ENCODE results near the gene NANOG.
"Not testable (repeated sequence)": the region's sequence is repeated elsewhere in the genome, so short reads cannot be mapped to it uniquely, and the experiment has no call there.

Gene NANOG

DNA sequence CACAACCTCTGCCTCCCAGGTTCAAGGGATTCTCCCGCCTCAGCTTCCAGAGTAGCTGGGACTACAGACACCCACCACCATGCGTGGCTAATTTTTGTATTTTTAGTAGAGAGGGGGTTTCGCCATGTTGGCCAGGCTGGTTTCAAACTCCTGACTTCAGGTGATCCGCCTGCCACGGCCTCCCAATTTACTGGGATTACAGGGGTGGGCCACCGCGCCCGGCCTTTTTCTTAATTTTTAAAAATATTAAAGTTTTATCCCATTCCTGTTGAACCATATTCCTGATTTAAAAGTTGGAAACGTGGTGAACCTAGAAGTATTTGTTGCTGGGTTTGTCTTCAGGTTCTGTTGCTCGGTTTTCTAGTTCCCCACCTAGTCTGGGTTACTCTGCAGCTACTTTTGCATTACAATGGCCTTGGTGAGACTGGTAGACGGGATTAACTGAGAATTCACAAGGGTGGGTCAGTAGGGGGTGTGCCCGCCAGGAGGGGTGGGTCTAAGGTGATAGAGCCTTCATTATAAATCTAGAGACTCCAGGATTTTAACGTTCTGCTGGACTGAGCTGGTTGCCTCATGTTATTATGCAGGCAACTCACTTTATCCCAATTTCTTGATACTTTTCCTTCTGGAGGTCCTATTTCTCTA lies at the start of gene NANOG:
TSS of gene NANOG (plus strand) at position 519 of the 645 bp plus-strand sequence. CDS start 213 bp downstream, outside the sequence.
- H3K36me3 Mint-ChIP-seq (ENCODE audit: low read depth); H3K27ac Mint-ChIP-seq; H3K4me1 Mint-ChIP-seq; H3K9me3 Mint-ChIP-seq; H3K4me3 Mint-ChIP-seq: not testable (repeated sequence)
- peaks cover 42% of the 10 kb centered on the region for H3K27me3 Mint-ChIP-seq (ENCODE audit: low read depth)

DNA sequence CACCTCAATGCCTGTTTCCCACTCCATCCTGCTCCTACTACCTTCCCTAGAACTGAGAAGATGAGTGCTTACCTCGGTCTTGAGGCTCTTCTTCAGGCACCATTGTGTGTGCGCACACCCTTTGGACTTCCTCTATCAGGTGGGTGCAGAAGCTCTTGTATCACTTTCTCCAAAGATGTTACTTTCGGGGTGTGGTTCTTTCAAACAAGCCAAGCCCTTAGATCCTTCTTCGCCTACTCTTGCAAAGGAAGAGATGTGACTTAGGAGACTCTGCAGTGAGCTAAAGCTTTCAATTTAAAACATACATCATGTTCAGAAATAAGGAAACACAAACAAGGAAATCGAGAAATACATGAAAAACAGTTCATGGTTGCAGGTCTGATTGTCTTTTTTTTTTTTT lies 42.0 kb upstream of the NANOG start, which contains the start of gene CLEC4C:
TSS of gene CLEC4C (minus strand) at position 130 of the 400 bp plus-strand sequence. CDS start at position 103, 27 bp downstream.
- Mint-ChIP-seq H3K27me3 (ENCODE audit: low read depth) (peaks cover 3% of the 10 kb centered on the region), H3K27ac (no peak within 1 kb of the TSS), H3K9me3 (peaks cover 17% of the 10 kb centered on the region), H3K4me1 (no peaks in the 10 kb centered on the region), H3K36me3 (ENCODE audit: low read depth) (no peaks in the 10 kb centered on the region), H3K4me3 (no peak within 1 kb of the TSS)
- TF ChIP-seq, protein P1, sequence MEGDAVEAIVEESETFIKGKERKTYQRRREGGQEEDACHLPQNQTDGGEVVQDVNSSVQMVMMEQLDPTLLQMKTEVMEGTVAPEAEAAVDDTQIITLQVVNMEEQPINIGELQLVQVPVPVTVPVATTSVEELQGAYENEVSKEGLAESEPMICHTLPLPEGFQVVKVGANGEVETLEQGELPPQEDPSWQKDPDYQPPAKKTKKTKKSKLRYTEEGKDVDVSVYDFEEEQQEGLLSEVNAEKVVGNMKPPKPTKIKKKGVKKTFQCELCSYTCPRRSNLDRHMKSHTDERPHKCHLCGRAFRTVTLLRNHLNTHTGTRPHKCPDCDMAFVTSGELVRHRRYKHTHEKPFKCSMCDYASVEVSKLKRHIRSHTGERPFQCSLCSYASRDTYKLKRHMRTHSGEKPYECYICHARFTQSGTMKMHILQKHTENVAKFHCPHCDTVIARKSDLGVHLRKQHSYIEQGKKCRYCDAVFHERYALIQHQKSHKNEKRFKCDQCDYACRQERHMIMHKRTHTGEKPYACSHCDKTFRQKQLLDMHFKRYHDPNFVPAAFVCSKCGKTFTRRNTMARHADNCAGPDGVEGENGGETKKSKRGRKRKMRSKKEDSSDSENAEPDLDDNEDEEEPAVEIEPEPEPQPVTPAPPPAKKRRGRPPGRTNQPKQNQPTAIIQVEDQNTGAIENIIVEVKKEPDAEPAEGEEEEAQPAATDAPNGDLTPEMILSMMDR (IDR thresholded peaks at IDR 0.05; ENCODE audit: unreplicated experiment in 3 of 3): no peak

DNA sequence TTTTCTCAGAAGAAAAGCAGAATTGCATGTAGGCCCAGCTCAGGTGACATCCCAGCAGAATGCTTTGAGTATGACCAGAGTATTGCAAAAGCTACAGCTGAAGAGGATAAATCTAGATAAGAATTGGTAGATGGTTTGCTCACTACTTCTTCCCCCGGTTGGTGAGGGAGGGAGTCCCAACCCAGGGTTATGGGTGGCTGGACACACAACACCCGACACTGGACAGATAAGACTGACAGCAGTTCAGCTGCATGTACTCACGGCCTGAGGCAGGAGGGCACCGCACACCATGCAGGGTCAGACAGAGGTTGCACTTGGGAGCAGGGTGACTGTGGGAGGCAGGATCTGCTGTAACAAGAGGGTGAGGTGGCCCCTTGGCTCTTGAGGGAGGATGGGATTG lies 40.4 kb upstream of the NANOG start:
- no peaks in the 10 kb centered on the region for H3K36me3 Mint-ChIP-seq (ENCODE audit: low read depth)
- H3K4me1 Mint-ChIP-seq: no peaks in the 10 kb centered on the region
- no peak overlapping the region for H3K27ac Mint-ChIP-seq
- H3K9me3 Mint-ChIP-seq: peaks cover 9% of the 10 kb centered on the region
- TF ChIP-seq, protein P1 (IDR thresholded peaks at IDR 0.05; ENCODE audit: unreplicated experiment in 3 of 3): no peak
- H3K27me3 Mint-ChIP-seq (ENCODE audit: low read depth): peaks cover 3% of the 10 kb centered on the region
- H3K4me3 Mint-ChIP-seq: no peak overlapping the region

DNA sequence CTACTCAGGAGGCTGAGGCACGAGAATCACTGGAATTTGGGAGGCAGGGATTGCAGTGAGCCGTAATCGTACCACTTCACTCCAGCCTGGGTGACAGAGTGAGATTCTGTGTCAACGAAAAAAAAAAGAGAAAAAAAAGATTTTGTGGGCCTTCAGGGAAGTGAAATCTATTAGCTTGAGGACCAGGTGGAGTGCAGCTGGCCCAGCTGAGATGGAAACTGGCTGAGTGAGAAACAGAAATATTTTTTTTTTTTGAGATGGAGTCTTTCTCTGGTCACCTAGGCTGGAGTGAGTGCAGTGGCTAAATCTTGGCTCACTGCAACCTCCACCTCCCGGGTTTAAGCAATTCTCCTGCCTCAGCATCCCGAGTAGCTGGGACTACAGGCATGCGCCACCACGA lies 39.8 kb upstream of the NANOG start:
- no peak overlapping the region for H3K27ac Mint-ChIP-seq
- H3K4me1 Mint-ChIP-seq: no peaks in the 10 kb centered on the region
- H3K4me3 Mint-ChIP-seq: no peak overlapping the region
- H3K36me3 Mint-ChIP-seq (ENCODE audit: low read depth): no peaks in the 10 kb centered on the region
- peaks cover 3% of the 10 kb centered on the region for H3K27me3 Mint-ChIP-seq (ENCODE audit: low read depth)
- peaks cover 9% of the 10 kb centered on the region for H3K9me3 Mint-ChIP-seq
- TF ChIP-seq, protein P1 (IDR thresholded peaks at IDR 0.05; ENCODE audit: unreplicated experiment in 3 of 3): no peak

DNA sequence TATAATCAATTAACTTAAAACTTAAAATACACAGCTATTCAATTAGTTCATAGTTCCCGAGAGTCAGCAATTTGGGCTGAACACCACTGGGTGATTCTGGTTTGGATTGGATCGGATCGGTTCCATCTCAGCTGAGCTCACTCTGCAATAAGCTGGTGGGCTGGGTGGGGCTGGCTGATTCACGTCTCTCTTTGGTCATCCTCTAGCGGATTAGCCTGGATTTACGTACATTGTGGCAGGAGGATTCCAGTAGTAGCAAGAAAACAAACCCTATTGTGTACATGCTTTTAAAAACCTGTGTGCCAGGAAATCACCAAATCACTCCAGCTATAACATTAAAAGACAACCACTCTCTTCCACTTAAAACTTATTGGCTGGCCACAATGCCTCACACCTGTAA lies 38.9 kb upstream of the NANOG start:
- Mint-ChIP-seq H3K4me1 (no peaks in the 10 kb centered on the region), H3K36me3 (ENCODE audit: low read depth) (no peaks in the 10 kb centered on the region), H3K27ac (no peak overlapping the region), H3K27me3 (ENCODE audit: low read depth) (peaks cover 3% of the 10 kb centered on the region), H3K4me3 (no peak overlapping the region), H3K9me3 (peaks cover 4% of the 10 kb centered on the region)
- TF ChIP-seq, protein P1 (IDR thresholded peaks at IDR 0.05; ENCODE audit: unreplicated experiment in 3 of 3): no peak

DNA sequence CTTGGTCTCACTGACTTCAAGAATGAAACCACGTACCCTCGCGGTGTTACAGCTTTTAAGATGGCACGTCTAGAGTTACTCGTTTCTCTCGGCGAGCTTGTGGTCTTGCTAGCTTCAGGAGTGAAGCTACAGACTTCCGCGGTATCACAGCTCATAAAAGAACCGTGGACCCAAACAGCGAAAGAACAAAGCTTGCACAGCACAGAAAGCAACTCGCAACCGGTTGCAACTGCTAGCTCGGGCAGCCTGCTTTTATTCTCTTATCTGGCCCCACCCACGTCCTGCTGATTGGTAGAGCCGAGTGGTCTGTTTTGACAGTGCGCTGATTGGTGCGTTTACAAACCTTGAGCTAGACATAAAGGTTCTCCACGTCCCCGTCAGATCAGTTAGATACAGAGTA lies 37.8 kb upstream of the NANOG start:
- Mint-ChIP-seq H3K36me3 (ENCODE audit: low read depth) (no peaks in the 10 kb centered on the region), H3K4me1 (no peaks in the 10 kb centered on the region), H3K9me3 (peaks cover 4% of the 10 kb centered on the region), H3K4me3 (no peak overlapping the region), H3K27ac (no peak overlapping the region), H3K27me3 (ENCODE audit: low read depth) (no peaks in the 10 kb centered on the region)
- TF ChIP-seq, protein P1 (IDR thresholded peaks at IDR 0.05; ENCODE audit: unreplicated experiment in 3 of 3): no peak

DNA sequence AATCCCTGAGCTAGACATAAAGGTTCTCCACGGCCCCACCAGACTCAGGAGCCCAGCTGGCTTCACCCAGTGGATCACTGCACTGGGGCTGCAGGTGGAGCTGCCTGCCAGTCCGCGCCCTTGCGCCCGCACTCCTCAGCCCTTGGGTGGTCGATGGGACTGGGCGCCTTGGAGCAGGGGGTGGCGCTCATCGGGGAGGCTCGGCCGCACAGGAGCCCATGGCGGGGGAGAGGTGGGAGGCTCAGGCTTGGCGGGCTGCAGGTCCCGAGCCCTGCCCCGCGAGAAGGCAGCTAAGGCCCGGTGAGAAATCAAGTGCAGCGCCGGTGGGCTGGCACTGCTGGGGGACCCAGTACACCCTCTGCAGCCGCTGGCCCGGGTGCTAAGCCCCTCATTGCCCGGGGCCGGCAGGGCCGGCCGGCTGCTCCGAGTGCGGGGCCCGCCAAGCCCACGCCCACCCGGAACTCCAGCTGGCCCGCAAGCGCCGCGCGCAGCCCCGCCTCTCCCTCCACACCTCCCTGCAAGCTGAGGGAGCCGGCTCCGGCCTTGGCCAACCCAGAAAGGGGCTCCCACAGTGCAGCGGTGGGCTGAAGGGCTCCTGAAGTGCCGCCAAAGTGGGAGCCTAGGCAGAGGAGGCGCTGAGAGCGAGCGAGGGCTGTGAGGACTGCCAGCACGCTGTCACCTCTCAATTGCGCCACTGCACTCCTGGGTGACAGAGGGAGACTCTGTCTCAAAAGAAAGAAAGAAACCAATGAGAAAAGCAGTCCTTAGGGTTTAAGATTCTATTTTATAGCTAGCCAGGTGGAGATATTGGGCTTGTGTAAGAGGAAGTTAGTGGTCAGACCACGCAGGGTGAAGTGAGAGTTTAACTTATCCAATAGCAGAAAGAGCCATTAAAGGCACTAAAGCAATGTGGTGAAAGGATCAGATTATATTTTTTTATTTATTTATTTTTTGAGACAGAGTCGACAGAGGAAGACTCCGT lies 37.0 kb upstream of the NANOG start:
- H3K27ac Mint-ChIP-seq; H3K9me3 Mint-ChIP-seq; H3K4me3 Mint-ChIP-seq; H3K4me1 Mint-ChIP-seq; H3K27me3 Mint-ChIP-seq (ENCODE audit: low read depth); H3K36me3 Mint-ChIP-seq (ENCODE audit: low read depth): not testable (repeated sequence)

DNA sequence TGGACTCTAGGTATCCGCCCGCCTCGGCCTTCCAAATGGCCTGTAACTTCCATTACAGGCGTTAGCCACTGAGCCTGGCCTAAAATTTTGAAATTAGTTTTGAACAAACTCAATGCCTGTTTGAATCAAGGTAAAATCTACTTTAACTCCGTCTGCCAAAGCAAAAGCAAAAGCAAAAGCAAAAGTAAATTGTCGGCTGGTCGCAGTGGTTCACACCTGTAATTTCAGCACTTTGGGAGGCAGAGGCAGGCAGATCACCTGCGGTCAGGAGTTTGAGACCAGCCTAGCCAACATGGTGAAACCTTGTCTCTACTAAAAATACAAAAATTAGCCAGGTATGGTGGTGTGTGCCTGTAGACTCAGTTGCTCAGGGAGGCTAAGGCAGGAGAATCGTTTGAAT lies 33.5 kb upstream of the NANOG start:
- not testable (repeated sequence) for H3K4me1 Mint-ChIP-seq; H3K9me3 Mint-ChIP-seq; H3K27me3 Mint-ChIP-seq (ENCODE audit: low read depth); H3K4me3 Mint-ChIP-seq; H3K27ac Mint-ChIP-seq; H3K36me3 Mint-ChIP-seq (ENCODE audit: low read depth)
